NCI-H2171 treated with DMSO at 0.1 percent for 48 hours (cell line): ENCODE results near the gene CNOT4.
"Not testable (repeated sequence)": the region's sequence is repeated elsewhere in the genome, so short reads cannot be mapped to it uniquely, and the experiment has no call there.

Source experiments
- DNase-seq: peaks from one replicate; lab custom pipeline; 2025; lab: John Stamatoyannopoulos, UW

The CNOT4 gene

DNA sequence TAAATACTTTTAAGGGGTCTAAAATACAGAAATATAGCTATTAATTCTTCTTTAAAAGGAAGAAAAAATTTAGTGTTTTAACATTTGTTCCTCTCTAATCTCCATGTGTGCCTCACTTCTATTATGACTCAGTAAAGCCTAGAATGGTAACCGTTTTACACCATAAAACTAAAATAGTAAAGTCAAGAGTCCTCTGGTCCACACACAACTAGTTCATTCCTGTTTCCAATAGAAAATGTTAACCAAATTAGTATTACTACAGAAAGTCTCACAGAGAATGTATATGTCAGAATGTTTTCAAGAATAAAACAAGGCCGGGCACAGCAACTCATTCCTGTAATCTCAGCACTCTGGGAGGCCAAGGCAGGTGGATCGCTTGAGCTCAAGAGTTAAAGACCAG is 55.8 kb downstream of the CNOT4 start:
- no peak for DNase-seq

DNA sequence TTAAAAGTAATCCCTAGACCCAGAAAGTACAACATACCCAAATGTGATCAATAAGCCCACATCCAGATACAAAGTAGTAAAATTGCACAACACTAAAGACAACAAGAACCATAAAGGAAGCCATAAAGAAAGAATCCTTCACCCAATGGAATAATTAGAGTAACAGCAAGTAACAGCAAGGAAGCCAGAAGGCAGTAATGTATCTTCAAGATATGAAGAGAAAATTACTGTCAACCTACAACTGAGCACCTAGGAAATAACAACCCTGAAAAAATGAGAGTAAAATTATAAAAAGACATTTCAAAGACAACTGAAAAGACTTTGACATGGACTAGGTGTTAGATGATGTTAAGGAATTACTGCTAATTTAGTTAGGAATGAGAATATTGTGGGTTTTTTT is 60.5 kb downstream of the CNOT4 start:
- DNase-seq = no peak

DNA sequence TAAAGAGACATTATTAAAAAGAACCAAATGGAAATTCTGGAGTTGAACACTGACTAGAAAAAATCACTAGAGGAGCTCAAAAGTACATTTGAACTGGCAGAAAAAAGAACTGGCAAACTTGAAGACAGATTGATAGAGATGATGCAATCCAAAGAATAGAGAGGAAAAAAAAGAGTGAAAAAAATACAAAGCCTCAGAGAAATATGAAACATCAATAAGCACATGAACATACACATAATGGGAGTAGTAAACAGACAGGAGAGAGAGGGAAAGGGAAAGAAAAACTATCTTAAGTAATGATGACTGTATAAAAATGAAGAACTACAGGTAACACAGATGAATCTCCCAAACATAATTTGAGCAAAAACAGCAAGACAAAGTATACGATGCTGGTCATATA is 61.1 kb downstream of the CNOT4 start:
- DNase-seq = peak; percentile 50

DNA sequence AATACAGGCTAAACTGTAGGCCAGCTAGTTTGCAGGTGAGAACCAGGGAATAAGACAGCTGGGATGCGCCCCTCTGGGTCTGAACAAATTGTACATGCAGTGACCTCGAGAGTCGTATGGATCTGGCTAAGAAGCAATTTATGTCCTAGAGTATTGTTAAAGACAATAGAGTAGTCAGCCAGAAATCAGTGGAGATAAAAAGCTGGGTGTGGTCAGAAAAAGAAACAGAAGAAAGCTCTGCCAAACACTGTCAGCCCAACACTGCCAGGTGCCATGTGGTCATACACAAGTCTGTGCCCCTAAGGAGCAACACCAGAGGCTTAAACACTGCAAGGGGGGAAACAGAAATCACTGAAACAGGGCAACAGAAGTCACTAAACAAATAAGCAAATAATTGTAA is 62.2 kb downstream of the CNOT4 start:
- peak; percentile 34 for DNase-seq

DNA sequence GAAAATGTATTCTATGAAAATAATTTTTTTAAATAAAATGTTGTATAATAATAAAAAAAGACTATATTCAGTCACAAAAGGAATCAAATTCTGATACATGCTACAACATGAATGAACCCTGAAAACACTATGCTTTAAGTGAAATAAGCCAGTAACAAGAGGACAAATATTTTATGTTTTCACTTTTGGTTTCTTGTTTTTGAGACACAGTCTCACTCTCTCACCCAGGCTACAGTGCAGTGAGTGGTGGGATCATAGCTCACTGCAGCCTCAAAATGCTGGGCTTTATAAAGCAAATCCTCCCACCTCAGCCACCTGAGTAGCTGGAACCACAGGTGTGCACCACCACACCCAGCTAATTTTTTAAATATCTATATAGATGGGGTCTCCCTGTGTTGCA is 64.2 kb downstream of the CNOT4 start:
- DNase-seq = no peak

DNA sequence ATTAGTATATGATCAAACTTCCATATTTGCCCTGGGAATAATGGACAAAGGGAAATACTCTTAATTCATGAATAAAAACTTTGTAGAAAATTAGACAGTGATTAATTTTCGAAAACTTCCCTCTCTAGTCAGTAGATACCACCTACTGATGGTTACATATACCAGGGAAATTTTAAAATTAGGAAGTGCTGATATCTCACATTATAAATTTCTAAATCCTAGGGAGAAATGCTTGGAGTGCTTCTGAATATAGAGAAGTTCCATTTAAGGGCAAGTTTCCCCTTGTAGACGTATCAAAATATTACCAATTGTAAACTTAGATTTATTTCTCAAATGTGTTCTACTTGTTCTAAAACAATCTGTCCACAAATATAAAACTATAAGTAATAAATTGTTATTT is 64.6 kb downstream of the CNOT4 start:
- not testable (repeated sequence) for DNase-seq

DNA sequence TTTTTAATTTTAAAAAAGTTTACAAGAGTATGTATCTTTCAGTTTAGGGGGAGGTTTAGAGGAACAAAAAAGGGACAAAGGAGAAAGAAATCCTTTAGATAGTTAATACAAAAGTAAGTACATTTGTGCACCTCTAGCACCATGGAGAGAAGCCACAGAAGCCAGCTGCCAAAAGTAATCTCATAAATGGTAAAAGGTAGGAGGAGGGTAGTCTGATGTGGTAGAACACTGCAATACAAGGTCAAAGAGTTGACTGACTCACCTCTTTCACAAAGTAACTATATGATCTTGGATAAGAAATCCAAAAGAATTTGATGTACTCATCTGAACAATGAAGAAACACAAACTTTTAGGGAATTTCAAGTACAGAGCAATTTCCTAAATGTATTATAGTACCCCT is 68.1 kb downstream of the CNOT4 start:
- DNase-seq = no peak

DNA sequence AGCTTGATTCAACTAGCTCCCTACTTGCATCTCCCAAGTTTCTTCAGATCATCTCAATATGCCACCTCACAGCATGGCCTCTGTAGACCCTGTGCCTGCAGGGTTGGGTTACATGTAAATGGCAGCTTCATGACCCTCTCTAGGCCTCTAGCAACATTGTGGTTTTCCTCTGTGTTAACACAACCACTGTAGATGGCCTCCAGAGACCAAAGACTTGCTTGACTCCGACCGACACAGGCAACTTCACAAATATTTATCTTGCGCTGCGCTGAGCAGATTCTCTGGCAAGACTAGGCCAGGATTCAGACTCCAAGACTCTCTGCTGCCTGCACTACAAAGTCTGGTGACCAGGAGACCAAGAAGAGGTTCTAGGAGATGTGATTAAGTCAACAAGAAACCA is 75.9 kb downstream of the CNOT4 start:
- DNase-seq = no peak

DNA sequence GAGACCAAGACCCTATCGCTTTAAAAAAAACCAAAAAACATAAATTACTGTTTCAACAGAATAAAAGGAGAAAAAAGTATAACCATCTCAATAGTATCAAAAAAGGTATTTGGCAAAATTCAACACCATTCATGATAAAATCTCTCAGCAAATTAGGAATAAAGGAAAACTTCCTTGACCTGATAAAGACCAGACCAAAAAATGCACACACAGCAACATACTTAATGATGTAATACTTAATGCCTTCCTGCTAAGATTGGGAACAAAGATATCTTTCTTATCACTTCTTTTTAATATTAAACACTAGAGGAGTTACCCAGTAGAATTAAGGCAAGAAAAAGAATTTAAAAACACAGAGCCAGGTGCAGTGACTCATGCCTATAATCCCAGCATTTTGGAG is 79.3 kb downstream of the CNOT4 start:
- no peak for DNase-seq

DNA sequence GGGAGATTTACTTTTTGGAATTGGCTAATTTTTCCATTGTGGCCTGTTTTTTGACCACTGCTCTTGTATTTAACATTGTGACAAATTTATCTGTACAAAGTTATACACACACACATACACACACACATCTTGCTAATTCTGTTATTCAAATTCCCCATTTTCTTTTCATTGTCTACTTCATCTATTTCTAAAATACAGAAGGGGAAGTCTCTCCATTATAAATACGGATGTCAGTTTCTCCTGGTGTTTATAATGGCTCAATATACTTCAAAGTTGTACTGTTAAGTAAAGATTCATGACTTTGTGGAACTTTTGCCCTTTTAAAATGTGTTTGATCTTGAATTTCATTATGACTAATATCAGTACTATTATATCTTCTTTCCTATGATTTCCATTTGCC is 81.0 kb downstream of the CNOT4 start:
- DNase-seq = no peak

DNA sequence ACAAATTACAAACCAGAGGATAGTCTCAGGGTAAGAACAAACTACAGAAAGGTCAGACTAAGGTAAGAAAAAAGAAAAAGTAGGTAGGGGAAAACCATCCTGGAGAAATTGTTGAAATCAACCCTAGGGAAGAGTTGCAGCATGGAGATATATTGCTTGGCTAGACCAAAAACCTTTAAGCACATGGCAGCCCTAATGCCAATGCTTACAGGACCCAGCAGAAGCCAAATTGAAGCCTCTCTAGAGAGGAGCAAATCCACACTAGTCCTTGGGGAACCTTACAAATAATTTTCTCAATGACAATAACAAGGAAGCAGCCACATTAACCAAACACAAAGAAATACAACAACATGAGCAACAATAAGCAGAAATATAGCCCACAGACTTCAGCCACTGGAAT is 81.9 kb downstream of the CNOT4 start:
- DNase-seq = no peak

DNA sequence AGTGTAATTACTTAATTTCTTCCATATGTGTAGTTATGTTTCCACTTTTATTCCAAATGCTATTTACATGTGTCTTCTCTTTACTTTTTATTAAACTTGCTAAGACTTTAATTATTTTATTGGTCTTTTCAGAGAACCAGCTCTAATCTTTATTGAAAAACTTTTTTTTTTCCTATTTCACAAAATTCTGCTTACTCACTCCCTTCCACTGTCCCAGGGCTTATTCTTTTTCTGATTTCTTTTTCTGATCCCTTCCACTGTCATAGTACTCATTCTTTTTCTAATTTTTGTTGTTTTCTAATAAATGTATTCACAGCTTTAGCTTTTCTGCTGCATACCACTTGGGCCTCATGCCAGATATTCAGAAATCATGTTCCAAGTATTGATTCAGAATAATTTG is 82.7 kb downstream of the CNOT4 start:
- no peak for DNase-seq

DNA sequence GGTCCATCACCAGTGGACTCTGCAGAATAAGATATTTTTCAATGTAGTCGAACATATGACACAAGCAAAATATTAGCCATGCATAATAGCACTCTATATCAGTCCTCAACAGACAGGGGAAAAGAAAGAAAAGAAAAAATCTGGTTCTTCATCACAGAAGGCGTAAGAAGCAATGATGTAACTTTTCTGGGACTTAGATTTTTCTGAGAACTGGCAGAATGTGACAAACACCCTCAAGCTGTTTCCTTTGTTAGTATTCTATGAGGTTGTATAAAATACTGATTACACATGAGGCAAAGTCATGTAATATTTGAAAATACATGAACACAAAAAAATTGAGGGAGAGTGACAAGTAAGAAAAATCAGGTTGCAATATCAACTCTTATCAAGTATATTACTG is 84.9 kb downstream of the CNOT4 start:
- DNase-seq = no peak

DNA sequence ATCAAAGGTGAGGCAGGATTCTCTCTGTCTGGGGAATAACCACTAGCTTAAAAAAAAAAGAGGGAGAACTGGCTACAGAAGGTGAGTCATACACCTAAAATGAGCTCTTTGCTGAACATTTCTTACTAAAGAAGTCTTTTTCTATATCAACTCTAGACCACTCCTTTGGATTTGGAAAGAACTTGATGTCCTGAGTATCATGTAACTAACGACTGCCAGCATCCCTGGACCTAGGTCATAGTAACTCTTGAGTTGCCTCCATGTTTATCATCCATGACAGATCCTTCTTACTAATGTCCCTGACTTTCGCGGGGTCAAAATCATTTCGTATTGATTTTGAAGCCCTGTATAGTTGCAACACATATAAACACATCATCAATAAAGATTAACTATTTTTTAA is 89.1 kb downstream of the CNOT4 start:
- no peak for DNase-seq

DNA sequence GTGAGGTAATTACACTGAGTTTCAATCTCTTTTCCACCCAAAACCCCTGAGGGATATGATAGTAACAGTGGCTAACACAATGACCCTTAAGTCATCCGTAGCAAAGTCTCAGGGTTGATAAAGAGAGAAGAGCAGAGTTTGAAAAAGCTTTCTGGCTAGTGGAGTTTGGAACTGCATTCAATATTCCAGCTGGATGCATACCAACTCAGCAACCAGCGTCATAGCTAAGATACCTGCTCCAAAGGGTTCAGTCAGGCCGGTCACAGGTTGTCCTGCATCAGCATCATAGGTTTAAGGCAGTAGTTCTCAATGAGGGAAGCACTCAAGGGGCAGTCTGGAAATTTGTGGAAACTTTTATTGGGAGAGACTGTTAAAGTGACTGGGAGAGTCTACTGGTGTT is 93.5 kb downstream of the CNOT4 start:
- DNase-seq = no peak

DNA sequence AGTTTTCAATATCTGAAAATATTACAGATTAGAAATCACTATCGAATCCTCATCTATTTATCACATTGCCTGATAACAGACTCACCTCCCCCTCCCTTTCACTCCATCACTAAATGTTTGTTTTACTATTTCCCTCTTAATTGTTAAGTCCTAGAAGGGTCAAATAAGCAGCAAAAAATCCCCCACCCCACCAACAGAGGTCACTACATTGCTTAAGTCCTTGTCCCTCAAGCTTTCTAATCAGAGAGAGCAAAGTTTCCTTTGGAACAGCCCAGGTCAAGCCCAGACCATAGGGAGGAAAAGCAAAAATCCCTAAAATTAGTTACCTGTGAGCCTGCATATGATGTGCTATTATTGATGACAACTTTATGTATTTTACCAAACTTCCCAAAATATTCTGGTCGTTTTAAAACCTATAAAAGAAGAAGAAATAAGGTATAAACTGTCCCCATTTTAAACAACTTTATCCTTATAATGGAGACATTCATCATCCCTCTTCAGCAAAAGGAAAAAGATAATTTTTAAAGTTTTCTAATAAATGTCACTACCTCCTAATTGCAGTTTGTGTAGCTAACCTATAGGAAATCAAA is 95.0 kb downstream of the CNOT4 start:
- peak; percentile 34 for DNase-seq

DNA sequence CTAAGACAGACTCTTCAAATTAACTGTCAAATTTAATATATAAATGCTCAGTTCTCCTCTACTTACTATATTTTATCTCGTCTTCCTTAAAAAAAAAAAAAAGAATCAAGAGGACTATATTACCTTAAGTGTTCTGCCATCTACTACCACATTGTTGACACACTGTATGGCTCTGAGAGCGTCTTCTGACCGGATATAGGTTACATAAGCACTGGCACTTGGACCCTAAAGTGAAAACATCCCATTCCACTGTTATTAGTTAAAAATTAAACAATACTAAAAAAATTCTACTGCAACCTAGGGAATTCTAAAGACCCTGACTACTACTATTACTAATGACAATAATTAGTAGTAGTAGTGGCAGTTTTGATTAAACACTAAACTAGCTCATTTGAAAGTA is 95.7 kb downstream of the CNOT4 start:
- DNase-seq = no peak

DNA sequence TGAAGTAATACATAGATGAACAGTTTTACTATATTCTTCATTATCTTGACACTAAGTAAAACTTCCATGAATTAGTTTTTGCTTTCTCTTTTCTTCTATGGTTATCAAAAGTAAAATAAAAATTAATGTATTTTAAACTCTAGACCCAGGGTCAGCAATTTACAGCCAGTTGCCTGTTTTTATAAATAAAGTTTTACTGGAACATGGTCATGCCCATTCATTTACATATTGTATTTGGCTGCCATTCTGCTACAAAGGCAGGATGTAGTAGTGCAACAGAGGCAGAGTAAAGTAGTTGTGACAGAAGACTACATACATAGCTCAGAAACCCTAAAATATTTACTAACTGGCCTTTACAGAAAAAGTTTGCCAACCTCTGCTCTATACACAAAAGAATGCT is 98.8 kb downstream of the CNOT4 start:
- no peak for DNase-seq

DNA sequence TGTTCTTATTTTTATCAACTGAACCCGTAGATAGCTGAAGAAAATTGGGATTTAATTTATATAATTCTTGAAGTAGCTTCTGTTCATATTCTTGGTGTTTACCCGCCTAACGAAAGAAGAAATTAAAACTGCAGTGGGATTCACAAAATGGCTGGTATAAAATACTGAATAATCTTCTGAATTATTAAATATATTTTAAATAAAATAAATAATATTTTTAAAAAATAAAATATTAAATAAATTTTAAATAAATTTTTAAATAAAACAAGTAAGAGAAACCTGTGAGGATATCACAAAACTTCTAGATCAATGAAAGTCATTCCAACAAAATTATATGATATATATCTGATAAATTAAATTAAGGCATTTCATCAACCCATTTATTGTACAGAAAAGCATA is 99.4 kb downstream of the CNOT4 start:
- no peak for DNase-seq

DNA sequence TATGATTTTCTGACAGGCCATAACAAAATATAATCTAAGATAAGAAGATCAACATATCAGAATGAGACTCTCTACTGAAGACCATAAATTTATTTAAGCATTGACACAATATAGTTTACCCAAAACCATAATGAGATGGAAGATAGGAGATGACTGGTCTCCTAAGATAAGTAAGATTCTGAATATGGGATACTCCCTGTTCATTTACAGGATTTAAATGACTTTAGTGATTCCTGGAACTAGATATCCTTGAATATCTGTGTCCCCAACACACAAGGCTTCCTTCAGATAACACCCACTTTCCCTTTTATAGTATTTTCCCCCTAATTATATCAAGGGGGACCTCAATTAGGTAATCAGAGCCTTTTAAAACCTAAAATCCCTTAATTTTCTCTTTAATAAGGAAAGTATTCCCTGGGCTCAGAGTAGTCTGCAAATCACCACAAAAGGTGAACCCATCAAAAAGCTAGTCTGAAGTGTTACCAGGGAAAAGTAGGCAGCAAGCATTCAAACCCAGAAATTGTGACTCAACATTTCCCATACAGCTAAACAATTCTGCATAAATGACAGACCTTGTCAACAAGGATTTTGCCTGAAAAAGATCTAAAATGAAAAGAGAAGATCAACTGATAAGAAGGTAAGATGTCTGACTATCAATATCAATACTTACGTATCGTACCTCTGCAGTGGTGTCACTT is 99.9 kb downstream of the CNOT4 start:
- DNase-seq = no peak

DNA sequence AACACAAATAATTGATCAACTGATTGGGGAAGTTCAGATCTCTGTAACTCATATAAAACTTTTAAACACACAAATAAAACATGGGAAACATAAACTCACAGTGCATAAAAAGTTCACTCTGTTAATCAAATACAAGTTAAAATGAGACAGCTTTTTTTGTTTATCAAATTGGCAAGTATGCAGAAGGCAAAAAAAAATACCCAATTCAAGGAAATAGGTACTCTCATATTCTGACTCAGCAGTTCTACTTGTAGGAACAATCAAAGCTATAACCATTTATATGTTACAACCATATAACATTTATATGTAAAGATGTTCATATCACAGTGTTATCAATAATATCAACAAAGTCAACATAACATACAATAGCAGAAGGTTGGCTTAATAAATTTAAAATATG is 102.0 kb downstream of the CNOT4 start:
- no peak for DNase-seq

DNA sequence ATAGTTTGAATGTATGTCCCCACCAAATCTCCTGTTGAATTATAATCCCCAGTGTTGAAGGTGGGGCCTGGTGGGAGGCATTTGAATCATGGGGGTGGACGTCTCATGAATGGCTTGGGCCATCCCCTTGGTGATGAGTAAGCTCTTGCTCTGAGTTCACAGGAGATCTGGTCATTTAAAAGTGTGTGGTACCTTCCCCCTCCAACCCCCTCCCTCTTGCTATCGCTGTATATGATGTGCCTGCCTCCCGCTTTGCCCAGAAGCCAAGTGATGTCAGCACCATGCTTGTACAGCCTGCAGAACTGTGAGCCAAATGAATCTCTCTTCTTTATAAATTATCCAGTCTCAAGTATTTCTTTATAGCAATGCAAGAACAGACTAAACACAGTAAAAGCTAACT is 103.0 kb downstream of the CNOT4 start:
- no peak for DNase-seq

DNA sequence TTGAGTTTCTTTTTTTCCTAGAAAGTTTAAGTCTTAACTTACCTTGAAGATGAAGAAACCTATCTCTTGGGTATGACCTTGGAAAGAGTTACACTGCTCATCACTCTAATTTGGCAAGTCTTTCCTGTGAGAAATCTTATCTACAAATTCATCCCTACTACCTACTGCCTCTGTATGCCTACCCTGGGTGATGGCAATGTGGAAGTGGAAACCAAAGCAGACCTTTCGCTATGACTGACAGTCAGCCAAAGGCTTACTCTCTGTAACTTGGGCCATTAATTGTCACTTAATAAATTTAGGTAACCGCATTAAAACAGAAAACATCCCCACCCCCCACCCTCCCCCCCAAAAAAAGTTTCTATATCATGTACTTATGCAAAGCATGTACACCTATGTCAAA is 103.9 kb downstream of the CNOT4 start:
- DNase-seq = no peak

DNA sequence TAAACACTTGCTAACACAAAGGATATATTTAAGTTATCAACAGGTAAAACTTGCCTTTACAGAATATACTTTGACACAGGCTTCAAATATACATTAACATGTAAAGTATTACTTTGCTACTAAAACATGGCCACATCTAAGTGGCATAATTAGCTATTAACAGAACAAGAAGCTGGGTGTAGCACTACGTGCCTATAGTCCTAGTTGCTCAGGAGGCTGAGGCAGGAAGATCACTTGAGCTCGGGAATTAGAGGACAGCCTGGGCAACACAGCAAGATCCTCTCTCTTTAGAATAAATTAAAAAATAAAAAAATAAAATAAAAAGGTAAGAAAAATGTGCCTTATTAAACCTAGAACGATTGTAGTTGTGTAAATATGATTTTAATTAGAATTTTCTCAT is 106.6 kb downstream of the CNOT4 start:
- no peak for DNase-seq
